NCI-H1436 (cell line): ENCODE data around the gene SRP9.
"Not testable (repeated sequence)": the region's sequence is repeated elsewhere in the genome, so short reads cannot be mapped to it uniquely, and the experiment has no call there.

Source experiments
- DNase-seq: peaks from one replicate; lab custom pipeline; 2025; lab: John Stamatoyannopoulos, UW

The SRP9 gene

GRCh38 chr1:225814381-225814780 is 36.8 kb downstream of the SRP9 start:
- no peak for DNase-seq

- DNase-seq: not testable (repeated sequence)
These were observed 37.5 kb downstream of the SRP9 start for GRCh38 chr1:225815090-225815489.

DNA sequence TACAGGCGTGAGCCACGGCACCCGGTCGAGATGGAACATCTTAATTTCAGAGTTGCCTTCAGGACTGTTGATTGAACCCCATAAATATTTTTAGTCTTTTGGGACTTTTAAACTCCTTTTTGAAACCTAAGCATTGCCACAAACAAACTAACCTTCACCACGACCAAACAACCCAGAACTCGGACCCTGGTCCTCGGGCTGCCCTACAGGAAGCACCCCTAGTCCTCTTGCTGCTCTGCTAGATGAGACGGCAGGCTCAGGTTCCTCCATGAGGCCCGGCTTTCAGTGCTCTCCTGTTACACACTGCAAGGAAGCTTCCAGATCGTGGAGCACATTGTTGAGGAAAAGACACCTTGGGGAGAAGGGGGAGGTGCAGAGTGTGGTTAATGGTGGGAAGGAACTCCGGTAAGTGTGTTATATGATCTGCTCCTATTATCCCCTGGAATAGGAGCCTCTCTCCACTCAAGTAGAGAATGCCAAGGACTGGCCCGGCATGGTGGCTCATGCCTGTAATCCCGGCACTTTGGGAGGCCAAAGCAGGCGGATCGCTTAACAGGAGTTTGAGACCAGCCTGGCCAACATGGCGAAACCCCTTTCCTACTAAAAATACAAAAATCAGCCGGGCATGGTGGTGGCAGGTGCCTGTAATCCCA is 38.0 kb downstream of the SRP9 start:
- DNase-seq: peak; percentile 81

DNA sequence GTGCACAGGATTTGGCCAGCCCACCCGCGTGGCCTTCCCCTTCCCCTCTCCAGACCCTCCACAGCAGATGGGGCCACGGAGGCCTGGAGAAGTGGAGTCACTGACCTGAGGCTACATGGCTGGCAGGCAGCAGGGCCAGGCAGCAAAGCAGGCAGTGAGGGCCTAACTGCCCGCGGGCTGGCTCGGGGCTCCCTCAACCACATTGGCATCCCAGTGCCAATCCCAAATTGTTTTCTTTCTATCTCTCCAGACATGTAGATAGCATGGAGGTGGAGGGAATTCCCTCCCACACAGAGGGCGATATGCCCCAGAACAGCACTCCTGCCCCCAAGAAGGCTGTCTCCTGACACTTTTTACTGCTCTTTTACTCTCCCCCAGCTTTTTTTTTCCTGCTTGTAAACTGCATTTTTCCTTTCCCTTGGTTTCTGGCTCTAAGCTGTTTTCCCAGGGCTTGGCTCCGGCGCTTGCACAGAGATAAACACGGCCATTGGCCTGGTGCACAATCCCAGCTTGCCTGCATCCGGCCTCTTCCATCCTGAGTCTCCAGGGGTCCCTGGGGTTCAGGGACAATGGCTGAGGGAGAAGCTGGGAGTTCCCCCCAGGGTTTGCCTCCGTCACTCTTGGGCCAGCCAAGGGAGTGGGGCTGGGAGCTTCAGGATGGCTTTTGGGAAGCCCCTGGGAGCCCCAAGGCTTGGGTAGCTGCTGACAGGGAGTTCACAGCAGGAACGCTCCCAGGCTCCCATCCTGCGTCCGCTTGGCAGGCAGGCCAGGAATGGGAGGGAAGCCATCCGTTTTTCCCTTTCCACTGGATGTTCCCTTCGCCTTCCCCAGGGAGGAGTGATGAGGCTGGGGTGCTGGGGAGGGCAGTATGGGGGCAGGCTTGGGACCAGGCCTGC is 39.3 kb downstream of the SRP9 start:
- no peak for DNase-seq

DNA sequence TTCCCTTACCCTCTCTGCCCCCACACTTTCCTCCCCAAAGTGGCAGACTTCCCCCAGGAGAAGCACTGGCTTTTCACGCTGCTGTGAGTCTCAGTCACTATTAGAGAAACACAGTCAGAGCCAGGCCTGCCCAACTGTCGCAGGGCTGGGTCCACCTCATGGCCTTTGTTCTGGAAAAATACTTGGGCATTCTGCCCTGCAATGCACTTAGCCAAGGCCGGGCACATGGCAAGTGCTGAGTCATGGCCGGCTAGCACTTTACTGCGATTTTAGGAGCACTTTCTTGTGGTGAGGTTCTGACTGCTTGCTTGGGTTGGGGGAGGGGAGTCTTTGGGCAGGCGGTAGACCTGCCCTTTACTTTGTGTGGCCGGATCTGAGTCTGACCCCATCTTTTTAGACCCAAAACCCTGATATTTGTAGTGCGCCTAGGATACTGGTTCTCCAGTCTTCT is 40.0 kb downstream of the SRP9 start:
- DNase-seq: no peak

DNA sequence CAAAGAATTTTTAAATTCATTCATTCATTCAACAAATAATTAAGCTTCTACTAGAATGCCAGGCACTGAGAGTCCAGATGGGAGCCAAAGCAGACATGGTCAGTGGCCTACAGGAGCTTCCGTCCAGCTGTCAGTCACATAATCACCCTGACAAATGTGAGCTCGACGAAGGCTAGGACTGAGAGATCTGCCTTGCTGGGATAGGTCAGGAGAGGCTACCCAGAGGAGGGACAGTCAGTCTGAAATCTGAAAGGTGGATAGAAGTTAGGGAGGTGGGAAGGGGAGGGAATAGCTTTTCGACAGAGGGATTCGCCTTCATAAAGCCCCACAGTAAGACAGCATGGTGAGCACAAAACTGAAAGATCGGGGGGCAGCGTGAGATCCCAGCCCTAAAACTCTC is 40.6 kb downstream of the SRP9 start:
- DNase-seq: no peak

DNA sequence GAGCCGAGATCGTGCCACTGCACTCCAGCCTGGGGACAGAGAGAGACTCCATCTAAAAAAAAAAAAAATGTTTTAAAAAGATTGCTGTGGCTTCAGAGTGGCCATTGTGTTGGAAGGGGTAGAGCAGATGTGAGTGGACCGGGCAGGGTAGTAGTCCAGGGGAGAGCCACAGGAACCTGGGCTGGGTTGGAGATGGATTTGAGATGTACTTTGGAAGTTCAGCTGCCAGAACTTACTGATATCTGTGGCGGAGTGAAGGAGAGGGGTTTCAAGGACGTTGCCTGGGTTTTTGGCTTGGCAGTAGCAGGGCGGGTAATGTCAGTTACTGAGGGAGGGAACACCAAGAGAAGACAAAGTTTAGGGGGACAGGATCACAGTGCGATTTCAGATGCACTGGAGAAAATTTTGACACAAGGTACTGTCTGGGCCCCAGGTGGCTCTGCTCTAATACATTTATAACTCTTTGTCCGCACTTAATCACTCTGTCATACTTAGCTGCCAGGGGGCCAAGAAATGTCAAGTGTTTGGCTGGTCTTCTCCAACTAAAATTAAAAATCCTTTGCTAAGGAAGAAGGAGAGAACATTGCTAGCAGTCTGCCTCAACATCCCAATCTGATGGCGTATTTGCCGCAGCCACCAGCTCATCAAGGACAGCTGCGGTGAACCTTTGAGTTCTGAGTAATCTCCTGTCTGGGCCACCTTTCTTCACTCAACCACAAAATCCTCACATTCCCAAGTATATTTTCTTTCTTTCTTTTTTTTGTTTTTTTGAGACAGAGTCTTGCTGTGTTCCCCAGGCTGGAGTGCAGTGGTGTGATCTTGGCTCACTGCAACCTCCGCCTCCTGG is 41.9 kb downstream of the SRP9 start:
- no peak for DNase-seq

DNA sequence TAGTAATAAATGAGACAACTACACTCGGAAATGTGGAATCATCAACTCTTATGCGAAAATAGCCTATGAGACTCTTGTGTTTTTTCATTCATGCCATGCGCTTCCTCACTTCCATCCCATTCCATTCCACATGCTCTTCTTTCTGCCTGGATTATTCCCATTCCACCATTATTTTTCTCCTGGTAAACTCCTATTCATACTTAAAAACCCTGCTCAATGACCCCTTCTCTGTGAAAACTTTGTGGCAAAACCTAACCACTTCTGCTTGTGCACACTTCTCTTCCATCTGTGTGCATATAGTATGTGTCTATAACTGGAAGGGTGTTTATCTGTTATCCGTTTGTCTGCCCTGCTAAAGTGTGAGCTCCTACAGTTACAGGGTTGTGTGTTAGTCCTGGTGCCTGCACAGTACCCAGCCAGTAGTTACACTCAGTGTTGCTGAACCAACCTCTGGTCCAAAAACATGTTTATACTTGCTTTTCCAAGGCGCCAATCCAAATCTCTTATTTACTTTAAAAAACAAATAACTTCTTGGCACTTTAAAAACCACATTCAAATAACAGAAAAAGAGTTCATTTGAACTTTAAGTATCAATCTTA is 43.0 kb downstream of the SRP9 start:
- no peak for DNase-seq

DNA sequence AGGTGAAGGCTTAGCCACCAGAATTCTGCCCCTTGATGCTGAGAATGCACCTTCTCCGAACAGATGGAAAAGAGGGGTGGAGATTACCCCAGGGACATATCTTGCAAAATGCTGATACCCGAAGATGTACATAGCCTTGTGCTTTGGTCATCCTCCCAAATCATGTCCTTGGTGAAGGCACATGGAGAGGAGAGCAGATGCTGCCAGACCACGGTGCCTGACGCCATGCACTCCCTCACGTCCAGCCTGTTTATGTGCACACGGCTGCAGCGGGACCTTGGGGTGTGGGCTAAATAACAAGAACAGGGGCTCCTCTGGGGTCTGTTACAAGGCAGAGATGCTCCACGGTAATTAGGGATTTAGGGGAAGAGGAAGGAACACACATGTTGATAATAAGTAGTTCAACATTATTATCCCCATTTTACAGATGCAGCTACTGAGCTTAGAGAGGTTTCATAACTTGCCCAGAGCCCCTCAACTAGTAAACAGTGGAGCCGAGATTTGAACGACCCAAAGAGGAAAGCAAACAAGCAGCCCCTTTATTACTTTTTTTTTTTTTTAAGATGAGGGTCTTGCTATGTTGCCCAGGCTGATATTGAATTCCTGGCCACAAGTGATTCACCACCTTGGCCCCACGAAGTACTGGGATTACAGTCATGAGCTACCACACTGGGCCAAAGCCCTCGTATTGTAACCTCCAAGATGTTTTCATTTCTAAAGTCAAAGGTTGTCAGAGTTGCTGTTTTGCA is 45.2 kb downstream of the SRP9 start:
- DNase-seq: no peak

- DNase-seq: no peak
These were observed 46.2 kb downstream of the SRP9 start for GRCh38 chr1:225823811-225824261.

DNA sequence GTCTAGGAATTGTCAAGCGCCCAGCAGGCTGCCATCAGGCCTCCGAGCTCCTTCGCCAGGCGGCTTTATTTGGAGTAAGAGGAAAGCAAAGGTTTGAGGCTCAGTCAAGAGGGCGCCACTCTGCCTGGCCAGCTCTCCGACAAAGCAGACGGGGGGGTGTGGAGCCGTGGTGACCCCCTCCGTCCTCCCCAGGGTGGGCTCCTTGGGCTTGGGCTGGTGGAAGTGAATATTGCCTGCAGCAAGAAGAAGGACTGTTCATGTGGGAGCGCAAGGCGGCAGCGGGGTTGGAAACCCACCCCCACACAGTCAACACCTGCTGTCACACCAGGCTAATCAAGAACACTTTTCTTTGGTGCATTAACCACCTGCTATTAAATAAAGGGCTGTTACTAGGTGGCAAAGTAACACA is 46.9 kb downstream of the SRP9 start:
- DNase-seq: peak; percentile 89

DNA sequence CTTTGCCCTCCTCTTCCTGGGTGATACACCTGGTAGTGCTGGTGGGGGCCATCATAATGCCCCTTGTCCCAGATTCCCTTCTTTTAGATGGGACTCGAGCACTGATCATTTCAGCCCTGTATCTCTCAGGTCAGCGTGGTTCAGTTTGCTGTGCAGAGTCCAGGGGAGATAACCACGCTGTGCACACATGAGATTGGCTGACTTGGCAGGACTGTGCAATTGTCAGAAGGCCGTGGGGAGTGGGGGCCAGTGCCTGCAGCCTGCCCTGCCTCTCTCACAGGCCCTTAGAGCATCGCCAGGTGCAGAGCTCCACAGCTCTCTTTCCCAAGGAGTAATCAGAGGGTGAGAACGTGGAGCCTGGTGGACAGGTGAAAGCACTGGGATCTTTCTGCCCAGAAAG is 47.5 kb downstream of the SRP9 start:
- DNase-seq: no peak

- no peak for DNase-seq
These were observed 48.0 kb downstream of the SRP9 start for GRCh38 chr1:225825607-225826007.

DNA sequence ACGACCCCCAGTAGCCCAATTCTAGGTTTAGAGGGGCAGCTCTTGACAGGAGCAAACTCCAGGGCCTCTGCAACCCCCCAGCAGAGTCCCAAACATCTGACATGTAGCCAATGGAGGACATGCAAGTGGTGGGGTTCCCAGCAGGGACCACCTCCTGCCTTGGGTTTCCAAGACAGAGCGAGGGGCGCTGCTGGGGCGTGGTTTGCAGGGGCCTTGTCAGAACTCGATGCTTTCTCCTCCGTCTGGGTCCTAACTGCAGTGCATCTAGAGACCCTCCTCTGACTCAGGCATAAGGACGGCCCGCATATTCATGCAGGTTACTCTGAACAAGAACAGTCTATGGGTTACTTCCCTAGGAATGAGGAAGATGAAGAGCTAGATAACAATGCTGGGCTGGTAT is 49.5 kb downstream of the SRP9 start:
- no peak for DNase-seq

DNA sequence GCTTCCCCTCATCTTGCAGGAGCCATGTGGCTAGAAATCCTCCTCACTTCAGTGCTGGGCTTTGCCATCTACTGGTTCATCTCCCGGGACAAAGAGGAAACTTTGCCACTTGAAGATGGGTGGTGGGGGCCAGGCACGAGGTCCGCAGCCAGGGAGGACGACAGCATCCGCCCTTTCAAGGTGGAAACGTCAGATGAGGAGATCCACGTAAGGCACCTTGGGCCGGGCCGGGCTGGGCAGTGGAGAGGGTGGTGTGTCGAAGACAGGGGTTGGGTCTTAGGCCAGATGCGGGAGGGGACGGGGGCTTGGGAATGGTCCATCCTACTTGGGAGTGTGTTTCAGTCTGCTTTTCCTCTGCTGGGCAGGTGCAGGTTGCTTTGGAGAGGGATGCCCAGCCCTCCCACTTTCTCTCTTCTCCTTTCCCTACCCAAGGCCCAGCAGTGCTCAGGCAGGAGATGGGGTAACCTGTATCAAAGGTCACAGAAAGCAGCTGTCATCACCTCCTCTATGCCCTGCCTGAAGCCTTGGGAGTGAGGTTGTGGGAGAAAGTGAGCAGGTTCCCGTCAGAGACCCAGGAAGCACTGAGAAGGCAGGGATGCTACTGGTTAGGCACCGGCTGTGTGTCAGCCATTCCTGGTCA is 51.2 kb downstream of the SRP9 start:
- no peak for DNase-seq

DNA sequence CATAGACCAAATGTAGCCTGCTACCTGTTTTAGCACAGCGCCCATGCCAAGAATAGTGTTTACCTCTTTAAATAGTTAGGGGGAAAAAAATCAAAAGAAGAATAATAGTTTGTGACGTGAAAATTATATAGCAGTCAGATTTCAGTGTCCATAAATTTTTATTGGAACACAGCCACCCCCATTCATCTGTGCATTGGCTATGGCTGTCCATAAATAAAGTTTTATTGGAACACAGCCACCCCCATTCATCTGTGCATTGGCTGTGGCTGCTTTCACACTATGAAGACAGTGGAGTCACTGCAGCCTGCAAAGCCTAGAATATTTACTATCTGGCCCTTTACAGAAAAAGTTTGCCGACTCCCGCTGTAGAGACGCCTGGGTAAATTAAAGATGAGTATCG is 53.2 kb downstream of the SRP9 start:
- DNase-seq: no peak

DNA sequence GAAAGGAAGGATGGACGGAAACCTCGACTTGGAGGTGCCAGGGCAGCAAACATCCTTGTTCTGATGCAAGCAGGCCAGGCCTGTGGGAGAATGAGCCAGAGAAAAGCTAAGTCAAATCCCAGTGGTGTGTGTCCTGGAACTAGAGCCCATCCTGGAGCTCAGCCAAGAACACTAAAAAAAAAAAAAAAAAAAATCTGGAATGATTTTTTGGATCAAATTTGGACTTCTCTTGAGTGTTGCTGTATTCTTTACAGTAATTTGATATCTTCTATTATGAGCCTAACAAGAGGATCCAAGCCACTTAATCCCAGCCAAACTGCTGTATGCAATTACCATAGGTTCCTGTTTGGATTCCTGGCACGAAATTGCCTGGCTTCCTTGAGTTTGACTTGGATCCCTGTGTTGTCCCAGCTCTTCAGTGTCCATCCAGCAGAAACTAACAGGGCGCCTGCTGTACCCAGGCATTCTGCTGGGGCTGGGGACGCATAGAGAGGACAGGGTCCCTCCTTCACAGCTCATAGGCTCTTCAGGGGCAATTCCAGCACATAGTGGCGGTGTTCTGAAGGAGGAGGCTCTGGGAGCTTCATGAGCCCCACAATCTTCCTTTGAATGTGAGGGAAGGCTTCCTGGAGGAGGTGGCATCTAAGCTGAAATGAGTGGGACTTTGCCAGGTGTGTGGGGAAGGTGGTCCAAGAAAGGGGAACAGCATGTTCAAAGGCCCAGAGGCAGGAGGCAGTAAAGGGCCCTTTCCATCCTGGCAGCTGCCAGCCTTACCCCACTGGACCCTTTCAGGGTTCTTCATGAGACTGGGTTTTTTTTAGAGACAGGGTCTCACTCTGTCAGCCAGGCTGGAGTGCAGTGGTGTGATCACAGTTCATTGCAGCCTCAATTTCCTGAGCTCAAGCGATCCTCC is 57.0 kb downstream of the SRP9 start:
- DNase-seq: no peak

DNA sequence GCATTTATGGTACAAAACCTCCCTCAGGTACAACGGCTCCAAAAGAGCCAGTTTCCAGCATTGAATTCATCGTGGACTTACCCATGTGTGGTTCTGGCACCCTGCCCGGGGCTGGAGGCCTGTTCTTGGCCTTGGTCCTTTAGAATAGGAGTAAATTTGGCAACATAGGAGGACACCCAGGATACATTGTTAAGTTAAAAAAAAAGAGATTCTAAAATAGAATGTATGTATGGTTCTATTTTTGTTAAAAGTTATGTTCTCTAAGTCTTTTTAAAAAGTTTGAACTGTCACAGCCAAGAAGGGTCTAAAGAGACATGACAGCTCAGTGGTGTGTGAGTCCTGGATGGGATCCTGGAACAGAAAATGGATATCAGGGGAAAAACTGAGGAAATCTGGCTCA is 58.2 kb downstream of the SRP9 start:
- no peak for DNase-seq

DNA sequence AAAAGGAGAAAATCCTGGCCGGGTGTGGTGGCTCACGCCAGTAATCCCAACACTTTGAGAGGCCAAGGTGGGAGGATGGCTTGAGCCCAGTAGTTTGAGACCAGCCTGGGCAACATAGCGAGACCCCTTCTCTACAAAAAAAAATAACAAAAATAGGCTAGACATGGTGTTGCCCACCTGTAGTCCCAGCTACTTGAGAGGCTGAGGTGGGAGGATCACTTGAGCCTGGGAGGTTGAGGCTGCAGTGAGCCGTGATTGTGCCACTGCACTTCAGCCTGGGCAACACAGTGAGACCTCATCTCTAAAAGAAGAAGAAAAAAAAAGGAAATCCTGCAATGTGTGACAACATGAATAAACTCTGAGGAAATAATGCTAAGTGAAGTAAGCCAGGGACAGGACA is 58.7 kb downstream of the SRP9 start:
- not testable (repeated sequence) for DNase-seq

DNA sequence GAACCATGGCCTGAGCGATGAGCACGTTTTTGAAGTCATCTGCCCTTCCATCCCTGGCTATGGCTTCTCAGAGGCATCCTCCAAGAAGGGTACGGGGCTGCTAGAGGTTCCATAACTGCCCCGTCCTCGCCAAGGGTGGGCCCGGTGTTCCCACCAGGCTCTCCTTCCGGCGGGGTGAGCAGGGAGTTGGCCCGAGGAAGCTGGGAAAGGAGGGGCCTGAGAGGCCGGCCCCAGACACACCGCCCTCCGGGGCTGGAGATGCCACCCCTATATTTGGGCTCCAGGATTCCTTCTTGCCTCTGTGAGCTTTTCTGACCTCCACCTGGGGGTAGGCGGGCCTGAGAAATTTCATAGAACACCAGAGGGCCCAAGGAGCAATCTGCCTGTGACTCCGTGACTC is 61.2 kb downstream of the SRP9 start:
- DNase-seq: no peak
